Fibroblast of lung (primary cell): ENCODE measurements around the gene GNG3. TPM values are rescaled to one million over a fixed set of nuclear protein-coding genes. Genes with fewer than 3 reads are reported as not detected.

Experiments
- DNase-seq, 2 donors: peaks; one replicate each; pipeline versions ENCODE4 v3.0.0 to v3.0.0-alpha.2; 2010; ENCODE audit warnings: low read depth in 2 of 2
- H2AFZ ChIP-seq: 2 replicates; pipeline ENCODE4 v1.5.1; 2012; ENCODE audit warnings: low read length, control low read depth, inconsistent platforms
- H3K27ac ChIP-seq: 2 replicates; pipeline ENCODE4 v1.5.1; 2011; ENCODE audit warnings: low read length, control low read depth; ENCODE audit not compliant: insufficient read depth
- H3K27me3 ChIP-seq: 2 replicates; pipeline ENCODE4 v1.5.1; 2011; ENCODE audit warnings: mild to moderate bottlenecking, low read length; ENCODE audit not compliant: control insufficient read depth, insufficient read depth
- H3K36me3 ChIP-seq: 2 replicates; pipeline ENCODE4 v1.5.1; 2011; ENCODE audit warnings: low read length; ENCODE audit not compliant: control insufficient read depth, insufficient read depth
- H3K4me1 ChIP-seq: 2 replicates; pipeline ENCODE4 v1.5.1; 2011; ENCODE audit warnings: low read length; ENCODE audit not compliant: control insufficient read depth, insufficient read depth; ENCODE audit errors: extremely low read depth
- H3K4me2 ChIP-seq: 2 replicates; pipeline ENCODE4 v1.5.1; 2011; ENCODE audit warnings: low read length, control low read depth; ENCODE audit not compliant: insufficient read depth; ENCODE audit errors: extremely low read depth
- H3K4me3 ChIP-seq, 4 experiments: fragments of 200-600 bp in 1 of 4; sonication (generic) in 1 of 4; replicated peaks in 1 of 4; 2 replicates each; pipeline ENCODE4 v1.5.1; 2011 to 2016; ENCODE audit warnings: low read length in 4 of 4, low read depth in 3 of 4, mild to moderate bottlenecking in 3 of 4, control low read depth in 2 of 4, inconsistent platforms in 1 of 4, mixed read lengths in 1 of 4; ENCODE audit not compliant: insufficient read depth in 1 of 4; ENCODE audit errors: control extremely low read depth in 1 of 4
- H3K79me2 ChIP-seq: 2 replicates; pipeline ENCODE4 v1.5.1; 2012; ENCODE audit warnings: mild to moderate bottlenecking, low read length, inconsistent platforms; ENCODE audit not compliant: control insufficient read depth, insufficient read depth
- H3K9ac ChIP-seq: 2 replicates; pipeline ENCODE4 v1.5.1; 2011; ENCODE audit warnings: mild to moderate bottlenecking, low read length, control low read depth; ENCODE audit not compliant: insufficient read depth
- H3K9me3 ChIP-seq: 2 replicates; pipeline ENCODE4 v1.5.1; 2012; ENCODE audit warnings: low read depth, low read length; ENCODE audit not compliant: control insufficient read depth, insufficient read depth
- H4K20me1 ChIP-seq: 2 replicates; pipeline ENCODE4 v1.5.1; 2011; ENCODE audit warnings: low read length; ENCODE audit not compliant: control insufficient read depth, insufficient read depth; ENCODE audit errors: extremely low read depth
- CTCF ChIP-seq, 2 donors: IDR thresholded peaks in 1 of 2; conservative IDR thresholded peaks in 1 of 2; 1 replicate in 1 of 2; 2 replicates in 1 of 2; pipeline ENCODE4 v1.5.1; 2011 to 2012; ENCODE audit warnings: low read length in 2 of 2, control low read depth in 1 of 2, inconsistent platforms in 1 of 2, low read depth in 1 of 2, mild to moderate bottlenecking in 1 of 2
- EZH2 ChIP-seq: IDR thresholded peaks from 2 replicates; pipeline ENCODE4 v1.5.1; 2012; ENCODE audit warnings: low read length, control low read depth, mild to moderate bottlenecking; ENCODE audit errors: missing control alignments
- polyA plus RNA-seq, 2 donors: library from polyadenylated mRNA; depleted of rRNA in 1 of 2; stranded (reverse) in 1 of 2; unstranded in 1 of 2; fragments of >200 nt; gene quantifications; 2 replicates each; pipeline ENCODE4 v1.2.1, GENCODE V29; 2011 to 2012; ENCODE audit warnings: missing spikeins in 1 of 2
- total RNA-seq: library from RNA; depleted of rRNA; stranded (reverse); fragments of >200 nt; gene quantifications from 2 replicates; pipeline ENCODE4 v1.2.1, GENCODE V29; 2014

GNG3 gene
- total and polyA plus RNA-seq, 2 donors (not counting 1 experiment from before 2014, with no cell fraction given): not detected

GRCh38 chr11:62705413-62705812 is 2.1 kb upstream of the GNG3 start:
- Histone ChIP-seq H4K20me1 (no peaks in the 10 kb centered on the region), H3K9ac (peak overlapping the region; percentile 79), H3K79me2 (no peaks in the 10 kb centered on the region), H3K9me3 (no peaks in the 10 kb centered on the region), H3K4me1 (peaks cover 23% of the 10 kb centered on the region), H3K27me3 (no peaks in the 10 kb centered on the region), H3K4me2 (peak overlapping the region; percentile 98), H3K27ac (peak overlapping the region; percentile 96), H3K4me3 (peak overlapping the region; percentile 72 to 82 (median 80)), H3K36me3 (peaks cover 7% of the 10 kb centered on the region), H2AFZ (peak overlapping the region; percentile 82)
- no peak for TF ChIP-seq CTCF (conservative IDR thresholded peaks at IDR 0.05 in 1 of 2, IDR thresholded peaks at IDR 0.05 in 1 of 2; ENCODE audit: low read depth in 1 of 2, low read length in 2 of 2)
- TF ChIP-seq EZH2: no peak
- peak in 1 of 2 donors; percentile 20 for DNase-seq

GRCh38 chr11:62705880-62706849 is 1.3 kb upstream of the GNG3 start:
- Histone ChIP-seq H3K27me3 (no peaks in the 10 kb centered on the region), H3K79me2 (no peaks in the 10 kb centered on the region), H2AFZ (peak overlapping the region; percentile 82), H3K9me3 (no peaks in the 10 kb centered on the region), H3K36me3 (peaks cover 11% of the 10 kb centered on the region), H3K27ac (peak overlapping the region; percentile 96), H4K20me1 (no peaks in the 10 kb centered on the region), H3K9ac (peak overlapping the region; percentile 79), H3K4me3 (peak overlapping the region; percentile 72 to 82 (median 80)), H3K4me1 (peaks cover 24% of the 10 kb centered on the region), H3K4me2 (peak overlapping the region; percentile 98)
- no peak for TF ChIP-seq CTCF (conservative IDR thresholded peaks at IDR 0.05 in 1 of 2, IDR thresholded peaks at IDR 0.05 in 1 of 2; ENCODE audit: low read depth in 1 of 2, low read length in 2 of 2)
- no peak for TF ChIP-seq EZH2
- peak; percentile 92 to 94 for DNase-seq

GRCh38 chr11:62706850-62707247 is 627 bp upstream of the GNG3 start:
- H4K20me1 ChIP-seq: no peaks in the 10 kb centered on the region
- no peak for DNase-seq
- peak overlapping the region in 2 of 4 experiments; percentile 49 to 72 for H3K4me3 ChIP-seq
- no peaks in the 10 kb centered on the region for H3K79me2 ChIP-seq
- H3K27me3 ChIP-seq: no peaks in the 10 kb centered on the region
- H3K36me3 ChIP-seq: peaks cover 13% of the 10 kb centered on the region
- H3K27ac ChIP-seq: no peak overlapping the region
- TF ChIP-seq EZH2 (no peak), CTCF (conservative IDR thresholded peaks at IDR 0.05 in 1 of 2, IDR thresholded peaks at IDR 0.05 in 1 of 2; ENCODE audit: low read depth in 1 of 2, low read length in 2 of 2) (no peak)
- H2AFZ ChIP-seq: no peak overlapping the region
- H3K9me3 ChIP-seq: no peaks in the 10 kb centered on the region
- H3K4me2 ChIP-seq: peak overlapping the region; percentile 79
- H3K9ac ChIP-seq: no peak overlapping the region
- H3K4me1 ChIP-seq: peaks cover 24% of the 10 kb centered on the region
